Renal cortex interstitium (tissue), 11 donors: ENCODE data around the gene RBPJ. TPM values are rescaled to one million over a fixed set of nuclear protein-coding genes. Genes with fewer than 3 reads are reported as not detected.
"Not testable (repeated sequence)": the region's sequence is repeated elsewhere in the genome, so short reads cannot be mapped to it uniquely, and the experiment has no call there.

Source experiments
- DNase-seq, 11 donors: peaks; one replicate each; pipeline ENCODE4 v3.0.0-alpha.2; 2013; ENCODE audit warnings: low read depth in 9 of 11, low spot score in 4 of 11; ENCODE audit errors: extremely low read depth in 1 of 11
- polyA plus RNA-seq, 3 donors: library from polyadenylated mRNA; unstranded; fragments of 120-200 nt; gene quantifications; one replicate each; pipeline ENCODE4 v1.2.1, GENCODE V29; 2013; ENCODE audit not compliant: insufficient read length in 3 of 3

Gene RBPJ
- polyA plus RNA-seq, 3 donors, result 68.8 to 85.2 (median 79.1) TPM

DNA sequence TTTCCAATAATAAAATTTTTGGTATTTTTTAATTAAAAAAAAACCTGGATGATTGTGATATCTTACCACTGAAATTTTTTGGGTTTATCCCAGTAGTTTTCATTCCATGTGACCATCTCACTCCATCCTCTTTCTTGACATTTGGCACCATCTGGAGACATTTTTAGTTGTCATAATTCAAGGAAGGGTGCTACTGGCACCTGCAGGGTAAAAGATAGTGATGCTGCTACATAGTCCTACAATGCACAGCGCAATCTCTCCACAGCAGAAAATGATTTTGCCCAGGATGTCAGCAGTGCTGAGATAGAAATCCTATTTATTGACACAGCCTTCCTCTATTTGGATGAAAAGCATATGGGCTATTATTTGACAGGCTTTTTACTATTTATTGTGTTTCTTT, 79.3 kb downstream of the RBPJ start:
- no peak for DNase-seq

DNA sequence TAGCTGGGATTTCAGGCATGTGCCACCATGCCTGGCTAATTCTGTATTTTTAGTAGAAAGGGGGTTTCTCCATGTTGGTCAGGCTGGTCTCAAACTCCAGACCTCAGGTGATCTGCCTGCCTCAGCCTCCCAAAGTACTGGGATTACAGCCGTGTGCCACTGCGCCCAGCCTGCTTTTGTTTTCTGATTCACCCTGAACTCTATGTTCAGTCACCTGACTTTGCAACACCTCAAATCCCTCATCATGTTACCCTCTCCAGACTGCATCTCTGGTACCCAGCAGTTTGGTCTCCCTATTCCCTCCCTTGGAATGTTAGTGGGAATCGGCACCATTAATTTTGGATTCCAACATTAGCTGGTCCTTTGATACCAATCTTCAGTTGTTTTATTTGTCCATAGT, 81.2 kb downstream of the RBPJ start:
- DNase-seq, result not testable (repeated sequence)

DNA sequence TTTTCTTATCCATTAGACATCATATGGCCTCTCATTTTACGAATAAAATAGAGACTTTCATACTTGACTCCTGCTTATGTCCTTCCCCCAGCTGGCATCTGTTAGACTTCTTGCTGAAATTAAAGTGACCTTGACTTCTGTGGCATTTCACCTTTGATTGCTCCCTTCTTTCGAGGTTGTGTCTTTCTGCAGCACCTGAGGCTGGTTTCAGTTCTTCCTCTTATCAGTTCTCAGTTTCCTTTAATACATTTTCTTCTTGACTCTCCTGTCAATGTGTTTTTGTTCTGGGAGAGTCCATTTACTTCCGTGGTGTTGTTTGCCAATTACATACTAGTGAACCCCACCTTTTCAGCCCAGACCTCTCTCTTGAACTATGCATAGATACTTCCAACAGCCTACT, 81.6 kb downstream of the RBPJ start:
- no peak for DNase-seq

DNA sequence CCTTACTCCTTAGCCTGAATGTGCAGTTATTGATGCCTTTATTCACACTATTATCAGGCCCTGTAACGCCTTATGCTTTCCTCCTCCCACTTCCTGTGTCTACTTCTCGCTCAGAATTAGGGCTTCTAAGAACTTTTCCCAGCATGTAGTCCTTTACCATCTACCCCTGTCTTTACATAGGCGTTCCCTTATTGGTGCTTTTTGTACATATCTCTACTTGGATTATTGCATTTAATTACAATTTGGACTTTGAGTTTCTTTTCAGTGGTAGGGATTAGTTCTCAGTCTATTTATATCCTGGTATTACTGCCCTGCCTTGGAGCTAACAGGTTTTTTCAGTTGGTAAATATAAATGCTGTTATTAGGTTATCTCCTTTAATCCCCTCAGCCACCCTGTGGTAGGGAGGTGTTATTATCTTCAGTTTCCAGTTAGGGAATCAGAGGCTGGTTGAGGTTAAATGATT, 84.0 kb downstream of the RBPJ start:
- no peak for DNase-seq

DNA sequence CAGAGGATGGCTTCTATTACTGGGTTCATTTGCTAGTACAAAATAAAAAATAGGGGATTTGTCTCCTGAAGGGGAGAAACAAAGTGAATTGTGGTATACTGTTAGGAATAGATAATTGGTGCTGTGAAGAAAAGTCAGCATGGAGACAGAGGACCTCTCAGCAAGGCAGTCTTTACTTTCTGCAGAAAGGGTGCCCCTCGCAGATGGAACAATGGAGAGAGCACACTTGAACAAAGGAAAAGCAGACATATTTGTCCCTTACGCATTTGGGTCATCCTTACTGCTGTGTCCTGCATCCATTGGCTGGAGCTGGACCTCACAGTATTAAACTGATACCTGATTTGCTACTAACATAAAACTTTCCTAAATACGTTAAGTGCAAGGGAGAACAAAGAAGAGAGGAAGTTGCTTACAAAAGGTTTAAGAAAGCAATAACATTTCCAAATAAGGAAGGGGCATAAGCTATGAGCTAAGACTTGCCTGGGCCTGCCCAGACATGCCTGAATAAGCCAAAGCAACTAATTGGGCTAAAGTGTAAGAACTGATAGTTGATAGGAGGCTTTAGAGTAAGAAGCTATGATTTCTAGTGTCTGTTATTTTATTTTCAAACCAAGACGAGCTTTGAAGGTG, 85.6 kb downstream of the RBPJ start:
- DNase-seq, result no peak

DNA sequence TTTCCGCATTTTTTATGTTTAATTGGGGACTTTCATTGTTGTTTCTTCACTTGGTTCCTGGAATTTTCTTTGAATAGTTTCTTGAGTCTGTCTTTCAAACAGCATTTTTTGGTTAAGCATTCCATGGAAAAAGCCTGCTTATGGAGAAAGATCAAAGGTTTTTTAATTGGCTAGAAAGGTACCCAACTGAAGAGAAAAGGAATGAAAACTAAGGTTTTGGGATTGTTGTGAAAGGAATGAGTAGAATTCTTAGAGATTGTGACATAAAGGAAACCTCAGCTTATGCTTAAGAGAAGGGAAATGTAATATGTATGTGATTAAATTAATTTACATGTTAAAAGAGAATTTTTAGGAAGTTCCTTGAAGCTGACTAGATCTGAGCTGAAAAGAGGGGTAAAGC, 86.7 kb downstream of the RBPJ start:
- DNase-seq, result no peak

DNA sequence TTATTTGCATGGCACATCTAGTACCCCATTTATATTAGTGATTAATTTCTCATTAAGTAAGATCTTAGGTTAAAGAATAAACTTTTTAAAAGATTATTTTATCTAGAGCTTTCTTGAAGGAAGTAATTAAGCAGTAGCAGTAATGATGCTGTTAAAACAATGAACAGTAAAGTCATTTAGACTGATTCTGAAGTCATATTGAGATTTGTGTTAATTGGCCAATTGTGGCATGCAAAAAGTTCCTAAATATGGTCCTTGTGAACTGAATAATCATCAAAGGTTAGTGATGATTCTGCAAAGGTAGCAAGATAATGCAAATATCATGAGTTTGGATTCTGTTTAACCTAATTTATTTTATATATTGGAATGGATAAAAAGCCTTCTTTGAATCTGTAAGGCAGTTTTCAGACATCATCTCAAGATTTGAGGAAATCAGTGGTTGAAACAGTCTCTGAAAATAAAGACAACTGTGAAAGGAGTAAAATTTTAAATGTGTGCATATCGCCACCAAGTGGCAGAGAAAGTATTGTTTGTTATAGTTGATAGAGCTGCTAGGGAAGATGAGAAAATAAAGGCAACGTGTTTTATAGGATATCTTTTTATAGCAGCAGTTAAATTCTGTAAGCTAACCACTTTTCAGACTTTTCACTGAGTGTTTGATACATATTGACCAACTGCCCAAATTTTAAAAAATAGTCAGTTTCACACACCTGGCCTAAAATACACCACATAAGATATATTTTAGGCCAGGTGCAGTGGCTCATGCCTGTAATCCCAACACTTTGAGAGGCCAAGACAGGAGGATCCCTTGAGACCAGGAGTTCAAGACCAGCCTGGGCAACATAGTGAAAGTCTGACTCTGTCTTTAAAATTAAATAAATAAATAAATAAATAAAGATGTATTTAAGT, 89.8 kb downstream of the RBPJ start:
- DNase-seq, result peak; percentile 34 to 71 (median 46)

DNA sequence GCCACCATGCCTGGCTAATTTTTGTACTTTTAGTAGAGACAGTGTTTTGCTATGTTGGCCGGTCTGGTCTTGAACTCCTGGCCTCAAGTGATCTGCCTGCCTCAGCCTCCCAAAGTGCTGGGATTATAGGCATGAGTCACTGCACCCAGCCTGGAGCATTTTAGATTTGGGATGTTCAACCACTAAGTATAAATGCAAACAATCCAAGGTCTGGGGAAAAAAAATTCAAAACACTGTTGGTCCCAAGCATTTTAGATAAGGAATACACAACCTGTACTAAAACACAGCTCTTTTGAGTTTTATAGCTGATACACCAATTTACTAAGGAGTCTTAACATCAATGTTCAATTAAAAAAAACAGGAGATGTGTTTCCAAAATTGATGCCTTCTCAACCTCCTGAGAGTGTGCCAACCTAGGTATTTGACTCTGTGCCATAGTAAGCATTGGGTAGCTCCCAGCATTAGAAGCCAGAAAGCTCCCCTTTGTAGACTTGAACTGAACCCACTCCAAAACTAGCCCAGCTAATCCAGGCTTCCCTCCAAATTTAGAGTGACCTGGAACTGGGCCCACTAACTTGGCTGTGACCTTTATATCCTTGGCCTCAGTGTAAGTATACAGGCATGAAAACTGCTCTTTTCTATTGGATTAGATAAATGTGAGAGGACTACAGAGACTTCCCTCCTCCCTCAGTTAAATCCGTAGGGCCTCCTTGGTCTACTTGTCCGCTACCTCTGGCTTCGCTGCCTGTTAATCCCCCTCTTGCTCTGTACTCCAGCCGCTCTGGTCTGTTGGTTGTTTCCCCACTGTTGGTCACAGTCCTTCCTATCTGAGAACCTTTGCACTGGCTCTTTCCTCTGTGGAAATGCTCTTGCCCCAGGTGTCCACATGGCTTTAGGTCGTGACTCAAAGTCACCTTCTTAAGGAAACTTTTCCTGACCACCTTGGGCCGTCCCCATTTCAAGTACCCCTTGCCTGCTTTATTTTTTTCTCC, 91.9 kb downstream of the RBPJ start:
- DNase-seq, result no peak

DNA sequence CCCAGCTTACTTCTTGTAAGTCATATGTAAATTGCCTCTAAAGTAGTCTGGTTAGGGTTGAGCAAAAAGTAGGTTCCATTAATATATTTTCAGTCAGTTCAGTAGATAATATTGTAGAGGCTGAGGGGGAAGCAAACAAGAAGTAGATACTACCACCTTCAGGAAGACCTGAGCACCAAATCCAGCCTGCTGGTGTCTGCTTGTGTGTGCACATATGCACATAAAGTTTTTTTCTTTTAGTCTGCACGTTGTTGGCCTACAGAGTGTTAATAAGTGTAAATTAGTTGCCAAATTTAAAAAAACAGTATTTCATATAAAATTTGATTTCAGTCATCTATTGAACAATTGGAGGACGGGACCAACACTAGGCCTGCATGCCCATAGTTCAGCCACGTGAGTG, 92.8 kb downstream of the RBPJ start:
- DNase-seq, result no peak

DNA sequence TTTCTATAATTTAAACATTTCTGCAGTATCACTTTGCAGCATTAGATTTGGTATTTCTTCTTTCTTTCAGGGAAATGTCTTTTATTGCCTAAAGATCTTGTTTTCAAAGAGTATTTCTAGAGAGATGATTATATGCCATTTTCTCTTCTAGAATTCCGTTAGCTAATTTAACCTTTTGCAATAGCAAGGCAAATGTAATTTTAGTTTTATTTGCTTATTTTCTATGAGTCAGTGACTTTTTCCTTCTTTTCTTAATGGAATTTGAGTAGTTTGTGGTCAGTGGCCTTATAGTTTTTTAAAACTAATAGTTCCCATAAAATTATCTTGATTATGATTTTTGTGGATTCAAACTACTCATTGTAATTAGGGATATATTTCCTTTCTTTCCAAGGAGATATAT, 97.3 kb downstream of the RBPJ start:
- DNase-seq, result no peak

DNA sequence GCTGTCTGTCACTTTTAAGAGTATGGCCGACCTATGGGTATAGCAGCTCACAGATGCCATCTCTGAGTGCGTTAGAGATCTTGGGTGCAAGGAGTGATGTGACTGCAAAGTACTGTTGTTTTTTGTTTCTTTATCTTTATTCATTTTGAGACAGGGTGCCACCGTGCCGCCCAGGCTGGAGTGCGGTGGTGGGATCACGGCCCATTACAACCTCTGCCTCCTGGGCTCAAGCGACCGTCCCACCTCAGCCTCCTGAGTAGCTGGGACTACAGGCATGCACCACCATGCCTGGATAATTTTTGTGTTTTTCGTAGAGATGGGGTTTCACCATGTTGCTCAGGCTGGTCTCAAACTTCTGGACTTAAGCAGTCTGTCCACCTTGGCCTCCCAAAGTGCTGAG, 98.0 kb downstream of the RBPJ start:
- no peak for DNase-seq

DNA sequence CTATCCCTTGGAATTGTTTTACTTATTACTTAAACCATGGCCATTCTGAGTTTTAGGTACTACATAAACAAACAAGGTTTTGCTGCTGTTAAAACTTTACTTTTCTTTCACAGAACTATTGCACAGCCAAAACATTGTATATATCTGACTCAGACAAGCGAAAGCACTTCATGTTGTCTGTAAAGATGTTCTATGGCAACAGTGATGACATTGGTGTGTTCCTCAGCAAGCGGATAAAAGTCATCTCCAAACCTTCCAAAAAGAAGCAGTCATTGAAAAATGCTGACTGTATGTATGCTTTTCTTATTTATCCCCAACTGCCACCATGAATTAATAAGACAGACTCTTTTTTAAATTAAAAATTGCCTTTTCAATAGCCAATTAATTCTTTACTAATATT, 99.6 kb downstream of the RBPJ start:
- no peak for DNase-seq

DNA sequence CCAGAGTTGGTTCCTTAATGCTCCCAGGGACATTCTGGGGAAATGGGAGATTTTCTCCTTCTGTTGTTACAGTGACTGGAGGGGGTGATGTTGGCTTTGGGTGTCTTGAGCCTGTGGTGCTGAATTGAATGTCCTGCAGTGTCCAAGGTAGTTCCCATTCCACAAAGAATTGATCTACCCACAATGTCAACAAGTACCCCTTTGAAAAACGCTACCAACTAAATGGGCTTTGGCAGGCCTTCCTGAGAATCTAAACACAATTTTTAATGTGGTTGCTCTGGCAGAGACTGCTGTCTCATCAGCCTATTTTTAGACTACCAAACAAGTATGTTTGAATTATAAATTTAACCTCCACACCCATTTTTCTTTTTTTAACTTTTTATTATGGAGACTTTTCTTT, 100.1 kb downstream of the RBPJ start:
- no peak for DNase-seq

DNA sequence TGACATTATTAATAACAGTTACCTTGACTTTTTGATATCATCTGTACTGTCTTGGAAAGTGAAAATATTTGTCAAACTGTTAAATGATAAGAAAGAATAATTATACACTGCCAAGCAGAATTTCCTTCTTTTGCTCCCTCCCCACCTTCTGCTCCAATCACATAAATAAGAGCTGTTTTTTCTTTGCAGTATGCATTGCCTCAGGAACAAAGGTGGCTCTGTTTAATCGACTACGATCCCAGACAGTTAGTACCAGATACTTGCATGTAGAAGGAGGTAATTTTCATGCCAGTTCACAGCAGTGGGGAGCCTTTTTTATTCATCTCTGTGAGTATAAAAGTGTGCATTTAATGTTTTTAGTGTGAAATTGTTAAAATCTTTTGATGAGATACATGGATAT, 103.3 kb downstream of the RBPJ start:
- no peak for DNase-seq

DNA sequence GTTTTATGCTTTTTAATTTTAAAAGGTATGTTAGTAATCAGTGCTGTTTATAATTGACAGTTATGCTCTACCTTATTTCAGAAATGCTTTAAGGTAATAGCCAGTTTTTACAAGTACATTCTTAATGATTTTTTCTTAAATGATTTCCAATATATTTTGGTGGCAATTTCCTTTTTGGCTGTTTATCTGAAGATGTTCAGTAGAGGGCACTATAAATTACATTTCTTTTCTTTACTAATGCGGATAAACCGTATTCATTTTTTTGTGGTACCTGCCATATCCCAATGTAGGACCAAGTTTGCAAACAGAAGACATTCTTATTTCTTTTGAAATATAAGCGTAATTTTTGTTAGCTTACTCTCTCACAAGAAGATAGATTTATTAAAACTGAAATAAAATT, 104.0 kb downstream of the RBPJ start:
- no peak for DNase-seq

DNA sequence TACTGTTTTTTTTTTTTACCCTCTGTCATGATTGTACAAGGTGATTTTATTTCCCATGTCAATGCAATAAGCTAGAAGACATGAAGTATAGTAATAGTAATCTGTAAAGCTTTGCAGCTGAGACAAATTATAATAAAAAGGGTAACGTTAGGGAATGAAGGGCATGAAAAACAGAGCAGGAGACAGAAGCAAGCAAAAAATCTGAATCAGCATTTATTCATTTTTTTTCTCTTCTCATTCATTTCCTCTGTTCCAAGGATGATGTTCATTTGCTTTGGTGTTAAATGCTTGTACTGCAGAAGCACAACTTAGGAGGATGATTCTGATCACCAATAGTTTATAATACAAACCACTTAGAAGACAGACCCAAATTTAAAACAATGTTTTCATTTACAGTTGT, 105.1 kb downstream of the RBPJ start:
- no peak for DNase-seq

DNA sequence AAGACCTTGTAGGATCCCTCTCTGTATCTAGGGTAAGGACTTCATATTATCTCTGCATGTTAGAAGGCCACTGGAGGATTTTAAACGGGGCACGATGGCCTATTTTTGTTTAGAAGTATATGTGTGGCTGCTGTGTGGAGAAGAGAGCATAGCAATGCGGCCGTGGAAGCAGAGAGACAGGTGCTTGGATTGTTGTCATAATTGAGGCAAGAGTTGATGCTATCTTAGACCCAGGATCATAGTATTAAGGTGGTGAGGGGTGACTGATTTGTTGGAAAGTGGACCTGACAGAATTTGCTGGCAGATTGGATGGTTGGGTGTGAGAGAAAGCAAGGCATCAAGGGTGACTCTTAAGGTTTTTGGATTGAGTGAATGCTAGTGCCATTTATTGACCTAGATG, 106.1 kb downstream of the RBPJ start:
- no peak for DNase-seq

DNA sequence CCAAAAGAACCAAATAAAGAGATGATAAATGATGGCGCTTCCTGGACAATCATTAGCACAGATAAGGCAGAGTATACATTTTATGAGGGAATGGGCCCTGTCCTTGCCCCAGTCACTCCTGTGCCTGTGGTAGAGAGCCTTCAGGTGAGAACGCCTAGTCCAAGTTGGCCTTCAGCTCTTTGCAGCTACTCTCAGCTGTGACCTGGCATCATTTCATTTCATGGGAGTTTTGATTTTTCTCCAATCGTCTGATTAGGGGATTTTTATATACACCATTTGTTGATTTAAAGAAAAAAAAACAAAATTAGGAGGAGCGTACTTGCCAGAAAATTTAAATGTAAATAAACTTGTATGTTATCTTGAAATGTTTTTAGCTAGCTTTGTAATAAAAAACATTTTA, 109.1 kb downstream of the RBPJ start:
- DNase-seq, result no peak

DNA sequence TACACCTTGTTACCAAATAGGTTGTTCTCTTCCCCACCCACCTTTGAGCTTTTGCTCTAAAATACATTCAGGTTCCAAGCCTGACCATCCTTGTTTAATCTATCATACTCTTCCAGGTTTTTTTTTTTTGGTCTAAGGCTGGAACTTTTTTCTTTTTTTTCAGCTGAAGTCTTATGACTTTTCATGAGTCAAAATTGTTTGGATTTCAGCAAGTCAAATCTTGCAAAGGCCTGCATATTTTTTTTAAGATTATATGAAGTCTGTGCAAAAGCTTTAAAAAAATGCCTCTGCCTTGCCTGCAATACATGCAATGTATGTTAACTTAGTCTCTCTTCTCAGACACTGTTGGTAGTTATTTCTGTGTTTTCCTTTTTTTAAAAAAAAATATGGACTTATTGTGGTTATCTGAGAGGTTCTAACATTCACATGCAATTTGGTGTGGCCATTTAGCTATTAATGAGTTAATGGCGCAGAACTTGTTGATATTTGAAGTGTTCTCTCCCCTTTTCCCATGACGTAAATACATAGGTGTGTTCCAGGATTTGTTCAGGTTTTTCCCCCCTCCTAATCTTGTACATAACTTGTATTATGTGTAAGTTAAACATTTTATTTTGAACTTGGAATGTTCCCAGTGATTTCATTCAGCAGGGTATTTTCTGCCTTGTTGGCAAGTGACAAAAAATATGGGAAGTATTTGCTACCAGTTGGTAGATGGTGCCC, 110.8 kb downstream of the RBPJ start:
- DNase-seq, result no peak
